ENCODE data around the gene PLCL1.

Gene PLCL1

GRCh38 chr2:198060277-198060676, 255.9 kb downstream of the PLCL1 start:
- no peak for DNase-seq (ENCODE audit: low read depth)

- no peak for DNase-seq (ENCODE audit: low read depth)
These were observed 258.4 kb downstream of the PLCL1 start for GRCh38 chr2:198062826-198063225.

- DNase-seq (ENCODE audit: low read depth): no peak
These were observed 258.8 kb downstream of the PLCL1 start for GRCh38 chr2:198063242-198063641.

GRCh38 chr2:198065322-198065721, 260.9 kb downstream of the PLCL1 start:
- no peak for DNase-seq (ENCODE audit: low read depth)

DNA sequence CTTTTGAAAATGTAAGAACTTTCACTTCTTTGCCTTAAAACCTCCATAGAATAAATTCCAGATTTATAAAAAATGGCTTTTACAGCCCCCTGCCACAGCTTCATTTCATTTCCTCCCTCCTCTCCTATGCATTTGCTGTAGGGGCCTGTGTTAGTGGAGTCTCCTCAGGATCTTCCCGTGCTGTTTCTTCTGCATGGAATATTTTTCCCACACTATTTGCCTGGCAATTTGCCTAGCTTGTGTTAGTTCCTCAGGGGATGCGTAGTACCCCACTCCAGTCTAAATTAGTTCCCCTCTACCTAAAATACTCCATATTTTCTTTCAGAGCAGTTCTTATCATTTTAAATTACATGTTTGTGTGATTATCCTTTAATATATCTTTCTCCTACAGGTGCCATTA, 262.2 kb downstream of the PLCL1 start:
- DNase-seq (ENCODE audit: low read depth): no peak

- DNase-seq (ENCODE audit: low read depth): no peak
These were observed 268.3 kb downstream of the PLCL1 start for GRCh38 chr2:198072655-198073054.

GRCh38 chr2:198073253-198073652, 268.9 kb downstream of the PLCL1 start:
- DNase-seq (ENCODE audit: low read depth): no peak

GRCh38 chr2:198077477-198077876, 273.1 kb downstream of the PLCL1 start:
- DNase-seq (ENCODE audit: low read depth): no peak

GRCh38 chr2:198080879-198081765, 276.7 kb downstream of the PLCL1 start:
- DNase-seq (ENCODE audit: low read depth): no peak

- DNase-seq (ENCODE audit: low read depth): no peak
These were observed 279.8 kb downstream of the PLCL1 start for GRCh38 chr2:198084156-198084555.

DNA sequence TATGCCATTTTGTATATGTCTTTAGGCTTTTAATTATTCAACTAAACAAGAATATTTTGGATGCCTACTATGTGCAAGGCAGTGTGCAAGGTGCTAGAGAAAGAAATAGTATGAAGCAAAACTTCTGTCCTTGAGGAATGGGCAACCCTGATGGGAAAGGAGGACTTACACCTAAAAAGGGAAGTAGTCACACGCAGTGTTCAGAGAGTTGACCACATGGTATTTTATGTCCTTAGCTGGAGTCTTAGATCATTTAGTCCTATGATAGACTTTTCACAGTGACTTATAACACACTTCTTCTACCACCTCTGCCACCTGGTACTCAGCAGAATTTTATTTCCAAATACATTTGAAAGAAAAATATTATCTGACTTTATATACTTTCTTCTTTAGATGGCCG, 291.6 kb downstream of the PLCL1 start:
- DNase-seq (ENCODE audit: low read depth): no peak

DNA sequence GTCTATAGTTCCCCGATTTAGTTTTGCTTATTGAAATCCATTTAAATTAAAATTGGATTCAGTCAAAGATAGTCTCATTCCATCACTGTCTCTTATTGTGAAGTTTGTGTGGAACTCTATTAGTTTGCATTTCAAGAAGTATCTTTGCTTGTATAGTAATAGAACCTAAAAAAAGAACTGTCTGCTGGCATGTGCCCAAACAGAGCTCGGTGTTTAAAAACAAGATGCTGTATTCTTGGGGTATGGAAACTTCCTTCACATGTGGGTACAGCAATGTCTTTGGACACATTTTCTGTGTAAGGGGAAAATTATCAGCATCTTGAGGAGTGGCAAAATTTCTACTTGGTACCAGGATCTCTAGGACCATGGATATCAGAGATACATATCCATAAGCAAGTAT, 292.6 kb downstream of the PLCL1 start:
- DNase-seq (ENCODE audit: low read depth): no peak

DNA sequence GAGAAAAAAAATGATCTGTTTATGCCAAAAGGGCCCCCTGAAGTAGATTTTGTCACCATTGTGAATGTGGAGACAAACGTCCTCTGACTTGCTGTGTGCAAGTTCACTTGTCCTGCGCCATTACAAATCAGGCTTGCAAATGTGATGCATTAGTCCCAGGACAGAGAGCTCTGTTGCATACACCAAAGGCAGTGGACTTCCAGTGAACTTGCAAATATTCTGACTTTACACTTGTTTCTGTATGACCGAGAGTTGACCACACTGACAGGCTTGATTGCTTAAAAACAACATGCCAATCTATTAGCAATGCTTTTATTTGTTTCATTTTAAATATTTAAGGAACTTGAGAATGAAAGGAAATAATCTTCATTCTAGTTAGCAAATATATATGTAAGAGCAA, 293.2 kb downstream of the PLCL1 start:
- no peak for DNase-seq (ENCODE audit: low read depth)

GRCh38 chr2:198098386-198098785, 294.0 kb downstream of the PLCL1 start:
- DNase-seq (ENCODE audit: low read depth): no peak

DNA sequence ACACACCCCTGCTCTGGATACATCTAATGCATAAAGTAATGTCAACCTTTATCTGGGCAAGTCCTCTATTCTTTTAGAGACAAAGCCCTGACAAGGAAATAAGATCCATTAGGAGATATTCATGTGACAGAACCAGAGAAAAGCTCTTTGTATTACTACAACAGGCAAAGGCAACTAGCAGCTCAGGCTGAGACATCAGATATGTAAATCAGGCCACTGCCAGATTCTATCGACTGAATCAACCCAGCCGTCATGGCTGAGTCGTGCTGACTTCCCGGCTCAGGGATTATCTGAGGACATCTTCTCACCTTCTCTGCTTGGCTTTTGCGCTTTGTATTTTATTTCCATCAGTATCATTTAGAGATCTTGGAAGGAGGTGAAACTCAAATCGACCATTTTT, 294.5 kb downstream of the PLCL1 start:
- DNase-seq (ENCODE audit: low read depth): no peak

GRCh38 chr2:198100346-198100745, 296.0 kb downstream of the PLCL1 start:
- no peak for DNase-seq (ENCODE audit: low read depth)

GRCh38 chr2:198101688-198102087, 297.3 kb downstream of the PLCL1 start:
- no peak for DNase-seq (ENCODE audit: low read depth)

- no peak for DNase-seq (ENCODE audit: low read depth)
These were observed 297.7 kb downstream of the PLCL1 start for GRCh38 chr2:198102120-198102519.

DNA sequence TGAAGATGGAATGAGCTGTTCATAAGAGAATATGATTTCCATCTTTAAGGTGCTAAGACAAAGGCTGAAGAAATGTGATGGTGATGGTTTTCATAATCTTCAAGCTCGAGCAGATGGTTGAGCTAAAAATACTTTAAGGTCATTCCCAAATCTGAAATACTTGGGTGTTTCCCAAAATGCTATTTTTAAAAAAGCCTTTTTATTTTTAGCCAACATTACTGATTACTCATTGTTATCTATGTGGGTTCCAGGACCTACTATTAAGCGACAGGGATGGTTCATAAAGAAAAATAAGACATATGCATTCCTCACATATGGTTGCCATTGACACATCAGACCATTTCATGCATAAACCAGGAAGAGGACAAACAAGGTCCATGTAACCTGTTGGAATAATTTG, 298.5 kb downstream of the PLCL1 start:
- no peak for DNase-seq (ENCODE audit: low read depth)

DNA sequence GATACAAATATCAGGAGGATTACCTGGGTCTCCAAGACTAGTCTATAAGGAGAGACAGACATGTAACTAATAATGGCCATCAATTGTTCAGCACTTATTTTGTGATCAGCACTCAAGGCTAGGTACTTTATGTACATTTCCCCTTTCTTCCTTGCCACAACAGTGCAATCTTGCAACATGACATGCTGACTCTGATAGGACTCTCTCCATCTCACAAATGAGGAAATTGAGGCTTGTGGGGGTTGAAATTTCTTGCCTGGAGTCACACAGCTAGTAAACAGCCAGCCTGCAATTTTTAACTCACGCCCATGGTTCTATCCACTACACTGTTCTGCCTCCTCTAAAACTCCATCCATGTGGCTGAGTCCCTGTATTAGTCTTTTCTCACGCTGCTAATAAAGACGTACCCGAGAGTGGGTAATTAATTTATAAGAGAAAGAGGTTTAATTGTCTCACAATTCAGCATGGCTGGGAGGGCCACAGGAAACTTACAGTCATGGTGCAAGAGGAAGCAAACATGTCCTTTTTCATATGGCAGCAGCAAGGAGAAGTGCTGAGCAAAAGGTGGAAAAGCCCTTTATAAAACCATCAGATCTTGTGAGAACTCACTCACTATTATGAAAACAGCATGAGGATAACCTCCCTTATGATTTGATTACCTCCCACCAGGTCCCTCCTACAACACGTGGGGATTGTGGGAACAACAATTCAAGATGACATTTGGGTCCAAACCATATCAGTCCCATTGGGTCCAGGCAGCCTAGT, 302.4 kb downstream of the PLCL1 start:
- DNase-seq (ENCODE audit: low read depth): no peak

DNA sequence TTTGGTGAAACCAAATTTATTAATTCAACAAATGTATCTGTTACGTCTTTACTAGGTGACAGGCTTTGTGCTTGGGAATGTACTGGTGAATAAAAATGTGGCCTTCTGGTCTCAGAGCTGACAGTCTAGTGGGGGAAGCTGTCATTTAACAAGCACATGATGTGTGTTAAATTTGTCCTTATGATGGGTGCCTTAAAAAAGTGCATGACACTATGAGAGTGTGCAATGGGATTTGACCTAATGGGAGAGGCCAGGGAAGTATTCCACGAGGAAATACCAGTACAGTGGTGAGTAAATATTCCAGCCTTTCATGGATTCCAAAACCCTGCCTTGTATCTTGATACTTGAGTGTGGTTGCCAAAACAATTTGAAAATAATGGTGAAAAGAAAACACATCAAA, 308.9 kb downstream of the PLCL1 start:
- no peak for DNase-seq (ENCODE audit: low read depth)

GRCh38 chr2:198114064-198114463, 309.7 kb downstream of the PLCL1 start:
- no peak for DNase-seq (ENCODE audit: low read depth)

GRCh38 chr2:198115201-198115600, 310.8 kb downstream of the PLCL1 start:
- DNase-seq (ENCODE audit: low read depth): no peak
